ENCODE measurements around the gene LRRC63. TPM values are rescaled to one million over a fixed set of nuclear protein-coding genes. Genes with fewer than 3 reads are reported as not detected.
"Not testable (repeated sequence)": the region's sequence is repeated elsewhere in the genome, so short reads cannot be mapped to it uniquely, and the experiment has no call there.

Gene LRRC63
- polyA plus RNA-seq, 2 donors = 0.01 TPM; not detected in 1

GRCh38 chr13:46214741-46215140 lies 3.0 kb downstream of the LRRC63 start:
- not testable (repeated sequence) for H3K27ac ChIP-seq (ENCODE audit: low read depth in 2 of 2, low read length in 1 of 2); H3K36me3 ChIP-seq (ENCODE audit: control insufficient read depth in 2 of 2, insufficient read depth in 2 of 2, low read length in 1 of 2); H3K27me3 ChIP-seq (ENCODE audit: control insufficient read depth in 1 of 2, insufficient read depth in 2 of 2, low read length in 2 of 2); H3K4me3 ChIP-seq (ENCODE audit: low read depth in 1 of 2, low read length in 2 of 2); H3K4me1 ChIP-seq (ENCODE audit: control insufficient read depth in 2 of 2, insufficient read depth in 2 of 2, low read length in 1 of 2); H3K9me3 ChIP-seq (ENCODE audit: control insufficient read depth in 2 of 2, insufficient read depth in 1 of 2, low read depth in 1 of 2, low read length in 1 of 2)
- WGBS, 2 donors = 56 to 79% methylated on average over 1 of the region's 1 CpG

DNA sequence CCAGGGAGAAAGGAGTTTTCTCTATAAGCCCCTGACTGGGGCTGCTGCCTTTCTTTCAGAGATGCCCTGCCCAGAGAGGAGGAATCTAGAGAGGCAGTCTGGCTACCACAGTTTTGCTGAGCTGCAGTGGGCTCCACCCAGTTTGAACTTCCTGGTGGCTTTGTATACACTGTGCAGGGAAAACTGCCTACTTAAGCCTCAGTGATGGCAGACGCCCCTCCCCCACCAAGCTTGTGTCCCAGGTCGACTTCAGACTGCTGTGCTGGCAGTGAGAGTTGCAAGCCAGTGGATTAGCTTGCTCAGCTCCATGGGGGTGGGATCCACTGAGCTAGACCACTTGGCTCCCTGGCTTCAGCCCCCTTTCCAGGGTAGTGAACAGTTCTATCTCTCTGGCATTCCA lies 8.5 kb downstream of the LRRC63 start:
- not testable (repeated sequence) for H3K27me3 ChIP-seq (ENCODE audit: control insufficient read depth in 1 of 2, insufficient read depth in 2 of 2, low read length in 2 of 2); H3K4me3 ChIP-seq (ENCODE audit: low read depth in 1 of 2, low read length in 2 of 2); H3K9me3 ChIP-seq (ENCODE audit: control insufficient read depth in 2 of 2, insufficient read depth in 1 of 2, low read depth in 1 of 2, low read length in 1 of 2); H3K4me1 ChIP-seq (ENCODE audit: control insufficient read depth in 2 of 2, insufficient read depth in 2 of 2, low read length in 1 of 2); H3K36me3 ChIP-seq (ENCODE audit: control insufficient read depth in 2 of 2, insufficient read depth in 2 of 2, low read length in 1 of 2); H3K27ac ChIP-seq (ENCODE audit: low read depth in 2 of 2, low read length in 1 of 2)
- WGBS, 2 donors = 4 to 13% methylated on average over 2 of the region's 2 CpGs

GRCh38 chr13:46229251-46229650 lies 17.5 kb downstream of the LRRC63 start:
- Histone ChIP-seq H3K9me3 (ENCODE audit: control insufficient read depth in 2 of 2, insufficient read depth in 1 of 2, low read depth in 1 of 2, low read length in 1 of 2) (peaks cover 0 to 6% of the 10 kb centered on the region in 2 donors), H3K27ac (ENCODE audit: low read depth in 2 of 2, low read length in 1 of 2) (no peak overlapping the region), H3K4me1 (ENCODE audit: control insufficient read depth in 2 of 2, insufficient read depth in 2 of 2, low read length in 1 of 2) (no peaks in the 10 kb centered on the region), H3K4me3 (ENCODE audit: low read depth in 1 of 2, low read length in 2 of 2) (no peak overlapping the region), H3K27me3 (ENCODE audit: control insufficient read depth in 1 of 2, insufficient read depth in 2 of 2, low read length in 2 of 2) (no peaks in the 10 kb centered on the region), H3K36me3 (ENCODE audit: control insufficient read depth in 2 of 2, insufficient read depth in 2 of 2, low read length in 1 of 2) (no peaks in the 10 kb centered on the region)
- 92% methylated on average over 2 of the region's 2 CpGs for WGBS, 2 donors

DNA sequence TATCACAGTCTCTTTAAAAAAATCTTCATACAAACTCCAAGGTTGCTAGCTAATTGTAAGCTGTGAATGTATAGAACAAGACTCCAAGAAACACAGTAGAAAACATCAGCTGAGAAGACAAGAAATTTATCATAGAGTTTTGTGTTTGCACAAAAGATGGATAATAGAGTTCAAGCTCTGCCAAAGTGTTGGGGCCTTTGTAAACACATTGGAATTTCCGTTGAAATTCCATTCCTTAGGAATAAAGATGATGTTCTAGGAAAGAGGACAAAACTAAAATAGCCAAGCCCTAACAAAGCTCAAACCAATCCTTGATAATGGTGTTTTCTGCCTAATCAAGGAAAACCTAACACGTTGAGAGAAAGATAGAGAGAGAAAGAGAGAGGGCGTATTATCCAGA lies 20.6 kb downstream of the LRRC63 start:
- Histone ChIP-seq H3K4me3 (ENCODE audit: low read depth in 1 of 2, low read length in 2 of 2) (no peak overlapping the region), H3K27ac (ENCODE audit: low read depth in 2 of 2, low read length in 1 of 2) (no peak overlapping the region), H3K9me3 (ENCODE audit: control insufficient read depth in 2 of 2, insufficient read depth in 1 of 2, low read depth in 1 of 2, low read length in 1 of 2) (peaks cover 0 to 2% of the 10 kb centered on the region in 2 donors), H3K27me3 (ENCODE audit: control insufficient read depth in 1 of 2, insufficient read depth in 2 of 2, low read length in 2 of 2) (no peaks in the 10 kb centered on the region), H3K36me3 (ENCODE audit: control insufficient read depth in 2 of 2, insufficient read depth in 2 of 2, low read length in 1 of 2) (no peaks in the 10 kb centered on the region), H3K4me1 (ENCODE audit: control insufficient read depth in 2 of 2, insufficient read depth in 2 of 2, low read length in 1 of 2) (no peaks in the 10 kb centered on the region)
- WGBS, 2 donors = 64 to 80% methylated on average over 3 of the region's 3 CpGs

DNA sequence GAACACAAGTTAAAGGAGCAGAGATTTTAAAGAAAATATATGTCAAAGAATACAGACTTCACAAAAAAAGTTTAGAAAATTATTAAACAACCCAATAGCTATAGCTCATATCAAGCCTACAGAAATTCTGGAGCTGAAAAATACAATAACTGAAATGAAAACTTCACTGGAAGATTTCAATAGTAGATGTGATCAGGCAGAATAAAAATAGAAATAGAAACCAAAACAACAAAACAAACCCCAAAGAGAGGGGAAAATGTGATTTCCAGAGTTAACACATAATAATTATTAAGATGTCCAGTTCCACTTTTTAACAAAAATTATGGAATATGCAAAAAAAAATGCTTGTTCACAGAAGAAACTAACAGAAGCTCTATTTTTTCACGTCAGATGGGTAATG lies 23.6 kb downstream of the LRRC63 start:
- WGBS, 2 donors = 86 to 95% methylated on average over 1 of the region's 1 CpG
- Histone ChIP-seq H3K9me3 (ENCODE audit: control insufficient read depth in 2 of 2, insufficient read depth in 1 of 2, low read depth in 1 of 2, low read length in 1 of 2) (peaks cover 0 to 2% of the 10 kb centered on the region in 2 donors), H3K36me3 (ENCODE audit: control insufficient read depth in 2 of 2, insufficient read depth in 2 of 2, low read length in 1 of 2) (no peaks in the 10 kb centered on the region), H3K27ac (ENCODE audit: low read depth in 2 of 2, low read length in 1 of 2) (no peak overlapping the region), H3K4me3 (ENCODE audit: low read depth in 1 of 2, low read length in 2 of 2) (no peak overlapping the region), H3K27me3 (ENCODE audit: control insufficient read depth in 1 of 2, insufficient read depth in 2 of 2, low read length in 2 of 2) (no peaks in the 10 kb centered on the region), H3K4me1 (ENCODE audit: control insufficient read depth in 2 of 2, insufficient read depth in 2 of 2, low read length in 1 of 2) (no peaks in the 10 kb centered on the region)

- H3K9me3 ChIP-seq (ENCODE audit: control insufficient read depth in 2 of 2, insufficient read depth in 1 of 2, low read depth in 1 of 2, low read length in 1 of 2) = no peaks in the 10 kb centered on the region
- no peak overlapping the region for H3K4me3 ChIP-seq (ENCODE audit: low read depth in 1 of 2, low read length in 2 of 2)
- 94 to 100% methylated on average over 1 of the region's 1 CpG for WGBS, 2 donors
- H3K36me3 ChIP-seq (ENCODE audit: control insufficient read depth in 2 of 2, insufficient read depth in 2 of 2, low read length in 1 of 2) = no peaks in the 10 kb centered on the region
- H3K27me3 ChIP-seq (ENCODE audit: control insufficient read depth in 1 of 2, insufficient read depth in 2 of 2, low read length in 2 of 2) = peaks cover 0 to 3% of the 10 kb centered on the region in 2 donors
- H3K27ac ChIP-seq (ENCODE audit: low read depth in 2 of 2, low read length in 1 of 2) = no peak overlapping the region
- no peaks in the 10 kb centered on the region for H3K4me1 ChIP-seq (ENCODE audit: control insufficient read depth in 2 of 2, insufficient read depth in 2 of 2, low read length in 1 of 2)
These were observed 53.6 kb downstream of the LRRC63 start for GRCh38 chr13:46265292-46265691.

DNA sequence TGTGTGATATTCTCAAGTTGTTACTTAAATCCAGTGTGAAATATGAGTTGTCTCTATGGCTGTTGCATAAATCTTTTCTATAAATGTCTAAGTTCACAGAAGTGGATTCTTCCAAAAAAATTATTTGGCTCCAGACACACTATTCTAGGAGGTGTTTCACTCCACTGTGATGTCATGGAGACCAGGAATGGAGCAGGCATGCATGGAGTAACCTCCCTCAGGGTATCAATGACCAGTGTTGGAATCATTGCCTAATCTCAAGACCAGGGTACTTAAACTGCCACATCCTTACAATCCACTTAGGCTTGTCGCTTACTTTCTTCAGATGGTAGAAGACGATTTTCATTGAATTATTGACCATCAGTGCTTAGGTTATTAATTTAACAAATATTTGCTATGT lies 55.4 kb downstream of the LRRC63 start:
- Histone ChIP-seq H3K27me3 (ENCODE audit: control insufficient read depth in 1 of 2, insufficient read depth in 2 of 2, low read length in 2 of 2) (peaks cover 0 to 3% of the 10 kb centered on the region in 2 donors), H3K4me3 (ENCODE audit: low read depth in 1 of 2, low read length in 2 of 2) (no peak overlapping the region), H3K4me1 (ENCODE audit: control insufficient read depth in 2 of 2, insufficient read depth in 2 of 2, low read length in 1 of 2) (no peaks in the 10 kb centered on the region), H3K27ac (ENCODE audit: low read depth in 2 of 2, low read length in 1 of 2) (no peak overlapping the region), H3K9me3 (ENCODE audit: control insufficient read depth in 2 of 2, insufficient read depth in 1 of 2, low read depth in 1 of 2, low read length in 1 of 2) (no peaks in the 10 kb centered on the region), H3K36me3 (ENCODE audit: control insufficient read depth in 2 of 2, insufficient read depth in 2 of 2, low read length in 1 of 2) (no peaks in the 10 kb centered on the region)
- 80 to 88% methylated on average over 2 of the region's 2 CpGs for WGBS, 2 donors

GRCh38 chr13:46270416-46270815 lies 58.7 kb downstream of the LRRC63 start:
- H3K4me3 ChIP-seq (ENCODE audit: low read depth in 1 of 2, low read length in 2 of 2) = no peak overlapping the region
- H3K36me3 ChIP-seq (ENCODE audit: control insufficient read depth in 2 of 2, insufficient read depth in 2 of 2, low read length in 1 of 2) = no peaks in the 10 kb centered on the region
- H3K9me3 ChIP-seq (ENCODE audit: control insufficient read depth in 2 of 2, insufficient read depth in 1 of 2, low read depth in 1 of 2, low read length in 1 of 2) = no peaks in the 10 kb centered on the region
- no peaks in the 10 kb centered on the region for H3K27me3 ChIP-seq (ENCODE audit: control insufficient read depth in 1 of 2, insufficient read depth in 2 of 2, low read length in 2 of 2)
- H3K4me1 ChIP-seq (ENCODE audit: control insufficient read depth in 2 of 2, insufficient read depth in 2 of 2, low read length in 1 of 2) = no peaks in the 10 kb centered on the region
- WGBS, 2 donors = 73 to 75% methylated on average over 6 of the region's 6 CpGs
- H3K27ac ChIP-seq (ENCODE audit: low read depth in 2 of 2, low read length in 1 of 2) = no peak overlapping the region

- H3K27me3 ChIP-seq (ENCODE audit: control insufficient read depth in 1 of 2, insufficient read depth in 2 of 2, low read length in 2 of 2) = no peaks in the 10 kb centered on the region
- H3K27ac ChIP-seq (ENCODE audit: low read depth in 2 of 2, low read length in 1 of 2) = no peak overlapping the region
- no peak overlapping the region for H3K4me3 ChIP-seq (ENCODE audit: low read depth in 1 of 2, low read length in 2 of 2)
- no peaks in the 10 kb centered on the region for H3K4me1 ChIP-seq (ENCODE audit: control insufficient read depth in 2 of 2, insufficient read depth in 2 of 2, low read length in 1 of 2)
- H3K36me3 ChIP-seq (ENCODE audit: control insufficient read depth in 2 of 2, insufficient read depth in 2 of 2, low read length in 1 of 2) = no peaks in the 10 kb centered on the region
- WGBS, 2 donors = 83 to 87% methylated on average over 3 of the region's 3 CpGs
- no peaks in the 10 kb centered on the region for H3K9me3 ChIP-seq (ENCODE audit: control insufficient read depth in 2 of 2, insufficient read depth in 1 of 2, low read depth in 1 of 2, low read length in 1 of 2)
These were observed 62.5 kb downstream of the LRRC63 start for GRCh38 chr13:46274094-46274698.

GRCh38 chr13:46278474-46278873 lies 66.7 kb downstream of the LRRC63 start:
- H3K27ac ChIP-seq (ENCODE audit: low read depth in 2 of 2, low read length in 1 of 2) = no peak overlapping the region
- H3K36me3 ChIP-seq (ENCODE audit: control insufficient read depth in 2 of 2, insufficient read depth in 2 of 2, low read length in 1 of 2) = no peaks in the 10 kb centered on the region
- 28 to 37% methylated on average over 4 of the region's 4 CpGs for whole genome bisulfite sequencing, 2 donors
- no peaks in the 10 kb centered on the region for H3K4me1 ChIP-seq (ENCODE audit: control insufficient read depth in 2 of 2, insufficient read depth in 2 of 2, low read length in 1 of 2)
- H3K4me3 ChIP-seq (ENCODE audit: low read depth in 1 of 2, low read length in 2 of 2) = no peak overlapping the region
- no peaks in the 10 kb centered on the region for H3K27me3 ChIP-seq (ENCODE audit: control insufficient read depth in 1 of 2, insufficient read depth in 2 of 2, low read length in 2 of 2)
- H3K9me3 ChIP-seq (ENCODE audit: control insufficient read depth in 2 of 2, insufficient read depth in 1 of 2, low read depth in 1 of 2, low read length in 1 of 2) = no peaks in the 10 kb centered on the region
